GM23248 (cell line): ENCODE measurements around the gene RNF20. TPM values are rescaled to one million over a fixed set of nuclear protein-coding genes. Genes with fewer than 3 reads are reported as not detected.

Experiments used
- DNase-seq: peaks from one replicate; pipeline ENCODE4 v3.0.0-alpha.2; 2015
- H2AFZ ChIP-seq: fragments of 200-600 bp; sonication (generic); 2 replicates; pipeline ENCODE4 v1.6.1; 2016; ENCODE audit warnings: antibody characterized with exemption
- H3F3A ChIP-seq: fragments of 200-600 bp; sonication (generic); 2 replicates; pipeline ENCODE4 v1.6.1; 2016; ENCODE audit warnings: mild to moderate bottlenecking, antibody characterized with exemption, mixed run types; ENCODE audit not compliant: insufficient read depth
- H3K27ac ChIP-seq: fragments of 200-600 bp; sonication (generic); 2 replicates; pipeline ENCODE4 v1.5.1; 2016; ENCODE audit warnings: mild to moderate bottlenecking
- H3K27me3 ChIP-seq: fragments of 200-600 bp; sonication (generic); replicated peaks from 2 replicates; pipeline ENCODE4 v1.6.1; 2016; ENCODE audit warnings: mild to moderate bottlenecking; ENCODE audit not compliant: insufficient read depth
- H3K36me3 ChIP-seq: fragments of 200-600 bp; sonication (generic); 2 replicates; pipeline ENCODE4 v1.6.1; 2016; ENCODE audit warnings: low read depth, mild to moderate bottlenecking
- H3K4me1 ChIP-seq: fragments of 200-600 bp; sonication (generic); 2 replicates; pipeline ENCODE4 v1.6.1; 2016; ENCODE audit warnings: mild to moderate bottlenecking; ENCODE audit not compliant: insufficient read depth
- H3K4me2 ChIP-seq: fragments of 200-600 bp; sonication (generic); one replicate; pipeline ENCODE4 v1.6.1; 2016; ENCODE audit warnings: mild to moderate bottlenecking; ENCODE audit not compliant: unreplicated experiment
- H3K4me3 ChIP-seq: fragments of 200-600 bp; sonication (generic); 2 replicates; pipeline ENCODE4 v1.5.1; 2016; ENCODE audit warnings: mild to moderate bottlenecking
- H3K79me2 ChIP-seq: fragments of 200-600 bp; sonication (generic); 2 replicates; pipeline ENCODE4 v1.6.1; 2016; ENCODE audit warnings: mild to moderate bottlenecking; ENCODE audit not compliant: insufficient read depth
- H3K9ac ChIP-seq: fragments of 200-600 bp; sonication (generic); 2 replicates; pipeline ENCODE4 v1.6.1; 2016; ENCODE audit warnings: mild to moderate bottlenecking
- H3K9me2 ChIP-seq: fragments of 200-600 bp; sonication (generic); 2 replicates; pipeline ENCODE4 v1.6.1; 2016; ENCODE audit warnings: mixed run types, mild to moderate bottlenecking, moderate library complexity; ENCODE audit not compliant: insufficient read depth
- H3K9me3 ChIP-seq: fragments of 200-600 bp; sonication (generic); one replicate; pipeline ENCODE4 v1.6.1; 2017; ENCODE audit warnings: low read depth
- H4K20me1 ChIP-seq: fragments of 200-600 bp; sonication (generic); 2 replicates; pipeline ENCODE4 v1.6.0; 2016; ENCODE audit not compliant: insufficient read depth
- EZH2 ChIP-seq: fragments of 200-600 bp; sonication (generic); IDR thresholded peaks from 2 replicates; pipeline ENCODE4 v1.6.1; 2018; ENCODE audit warnings: antibody characterized with exemption, mild to moderate bottlenecking; ENCODE audit not compliant: insufficient read depth, poor library complexity, severe bottlenecking
- EZH2phosphoT487 ChIP-seq: fragments of 200-600 bp; sonication (generic); IDR thresholded peaks from 2 replicates; pipeline ENCODE4 v1.6.1; 2018; ENCODE audit warnings: antibody characterized with exemption, moderate library complexity, mild to moderate bottlenecking, low read depth; ENCODE audit not compliant: insufficient read depth
- WGBS, 2 experiments: methylation state at CpG; one replicate each; pipeline ENCODE4 v1.1.6; 2015 to 2017; ENCODE audit warnings: low lambda C conversion rate in 2 of 2, low coverage in 1 of 2; ENCODE audit errors: missing lambda C conversion rate in 2 of 2; 5-methylcytosine and 5-hydroxymethylcytosine counted together
- in situ Hi-C: fragments of 300-500 bp; cut with MboI; formaldehyde crosslinking; loops from 2 replicates; pipeline ENCODE4 v1.15.0; 2020
- polyA plus RNA-seq: library from polyadenylated mRNA; unstranded; fragments of >200 nt; fragmentation: Nextera tagmentation; extraction: Ambion mirVana; gene quantifications from 2 replicates; pipeline ENCODE4 v1.2.1, GENCODE V29; 2016
- small RNA-seq: library from RNA; depleted of rRNA; stranded (forward); fragments of <200 nt; gene quantifications from one replicate; pipeline ENCODE3, GENCODE V24; 2014; ENCODE audit warnings: low read depth, low replicate concordance
- total RNA-seq: library from RNA; depleted of rRNA; stranded (reverse); fragments of >200 nt; shearing (Covaris generic); gene quantifications from 2 replicates; pipeline ENCODE4 v1.2.3, GENCODE V29; 2014; rRNA removed

RNF20 gene
- total and polyA plus RNA-seq, 2 experiments from 2014 or later, result 26.3 to 34.3 TPM

- H3K4me1 ChIP-seq, result no peaks in the 10 kb centered on the region
- TF ChIP-seq EZH2, result no peak
- no peak for TF ChIP-seq EZH2phosphoT487
- H3K9me3 ChIP-seq, result no peaks in the 10 kb centered on the region
- H3K27ac ChIP-seq, result no peak overlapping the region
- H3K36me3 ChIP-seq, result no peaks in the 10 kb centered on the region
- no peak overlapping the region for H3K4me2 ChIP-seq
- no peak overlapping the region for H2AFZ ChIP-seq
- H3K27me3 ChIP-seq, result peaks cover 9% of the 10 kb centered on the region; the same call in 1 of the 2 replicates
- H3K9me2 ChIP-seq, result no peaks in the 10 kb centered on the region
- no peaks in the 10 kb centered on the region for H4K20me1 ChIP-seq
- no peak overlapping the region for H3K9ac ChIP-seq
- in situ Hi-C loops, result no loop called here
- 20 to 24% methylated on average over 11 of the region's 11 CpGs for WGBS, 2 experiments
- DNase-seq, result peak; percentile 68
- no peak overlapping the region for H3K4me3 ChIP-seq
- H3F3A ChIP-seq, result no peaks in the 10 kb centered on the region
- H3K79me2 ChIP-seq, result no peaks in the 10 kb centered on the region
These were observed 68.5 kb downstream of the RNF20 start for GRCh38 chr9:101601904-101602765.

DNA sequence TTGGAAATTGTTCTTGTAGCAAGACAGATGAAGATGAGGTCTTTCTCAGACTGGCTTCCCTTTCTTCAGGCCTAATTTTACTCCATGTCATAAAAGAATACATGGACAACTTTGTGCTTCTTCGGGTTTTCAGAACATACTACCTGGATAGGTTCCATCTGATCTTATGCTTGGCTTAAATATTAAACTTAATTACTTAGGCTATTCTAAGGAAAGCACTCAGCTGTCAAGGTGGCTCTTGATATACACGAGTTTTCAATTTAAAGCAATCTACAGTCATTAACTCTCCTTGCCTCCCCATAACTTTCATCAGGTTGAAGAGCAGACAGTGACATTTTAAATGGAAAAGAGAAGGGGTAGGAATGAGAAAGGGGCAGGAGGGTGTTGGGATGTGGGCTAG is 70.6 kb downstream of the RNF20 start:
- Histone ChIP-seq H3K27me3 (0 out of 2 replicates have a peak, but pooled peaks cover 9% of the 10 kb centered on the region), H3K4me3 (no peak overlapping the region), H3K79me2 (no peaks in the 10 kb centered on the region), H3K27ac (no peak overlapping the region), H3K4me1 (no peaks in the 10 kb centered on the region), H3K9ac (no peak overlapping the region), H2AFZ (no peak overlapping the region), H3K36me3 (no peaks in the 10 kb centered on the region), H3F3A (no peaks in the 10 kb centered on the region), H3K9me3 (no peaks in the 10 kb centered on the region), H4K20me1 (no peaks in the 10 kb centered on the region), H3K4me2 (no peak overlapping the region), H3K9me2 (no peaks in the 10 kb centered on the region)
- in situ Hi-C loops, result no loop called here
- TF ChIP-seq EZH2phosphoT487 (no peak), EZH2 (no peak)
- WGBS, 2 experiments, result 27 to 28% methylated on average over 2 of the region's 2 CpGs
- no peak for DNase-seq

GRCh38 chr9:101605547-101605946 is 71.9 kb downstream of the RNF20 start:
- Histone ChIP-seq H3K4me1 (no peaks in the 10 kb centered on the region), H3K27me3 (0 out of 2 replicates have a peak, but pooled peaks cover 9% of the 10 kb centered on the region), H4K20me1 (no peaks in the 10 kb centered on the region), H3K4me2 (no peak overlapping the region), H3K4me3 (no peak overlapping the region), H3F3A (no peaks in the 10 kb centered on the region), H3K27ac (no peak overlapping the region), H3K79me2 (no peaks in the 10 kb centered on the region), H3K9ac (no peak overlapping the region), H3K9me2 (no peaks in the 10 kb centered on the region), H2AFZ (no peak overlapping the region), H3K9me3 (no peaks in the 10 kb centered on the region), H3K36me3 (no peaks in the 10 kb centered on the region)
- TF ChIP-seq EZH2phosphoT487 (no peak), EZH2 (no peak)
- in situ Hi-C loops, result no loop called here
- WGBS, 2 experiments, result 32 to 52% methylated on average over 3 of the region's 3 CpGs
- DNase-seq, result no peak

Small RNA genes within 50 kb of the gene (small RNA-seq; reads per million reads assigned to genes)
- gene AL353621.1, result not detected

Other genes with a start within 250 kb of the RNF20 start
- not detected in 2 replicates for gene BAAT, start 148.8 kb upstream of the RNF20 start, total RNA-seq
- gene BAAT, start 148.8 kb upstream of the RNF20 start, polyA plus RNA-seq, result 0.19 TPM in 1 of 2 replicates, not detected in the other
- gene MRPL50, start 135.2 kb upstream of the RNF20 start, total RNA-seq, result 5.8 and 11.5 TPM in 2 replicates
- gene MRPL50, start 135.2 kb upstream of the RNF20 start, polyA plus RNA-seq, result 18.0 and 19.3 TPM in 2 replicates
- 10.2 and 16.6 TPM in 2 replicates for gene ZNF189, start 135.0 kb upstream of the RNF20 start, total RNA-seq
- gene ZNF189, start 135.0 kb upstream of the RNF20 start, polyA plus RNA-seq, result 7.0 and 7.1 TPM in 2 replicates
- not detected in 2 replicates for gene ALDOB, start 98.1 kb upstream of the RNF20 start, total RNA-seq
- gene ALDOB, start 98.1 kb upstream of the RNF20 start, polyA plus RNA-seq, result 0.08 TPM in 1 of 2 replicates, not detected in the other
- not detected in 2 replicates for gene PPP3R2, start 61.1 kb downstream of the RNF20 start, total RNA-seq
- gene PPP3R2, start 61.1 kb downstream of the RNF20 start, polyA plus RNA-seq, result not detected in 2 replicates
- not detected in 2 replicates for gene GRIN3A, start 204.8 kb downstream of the RNF20 start, total RNA-seq
- gene GRIN3A, start 204.8 kb downstream of the RNF20 start, polyA plus RNA-seq, result not detected in 2 replicates